ENCODE results near the gene SMAD3. TPM values are rescaled to one million over a fixed set of nuclear protein-coding genes. Genes with fewer than 3 reads are reported as not detected.

The SMAD3 gene
- total RNA-seq, 2 donors from 2014 or later = 20.8 to 37.8 TPM

GRCh38 chr15:67212684-67213367 is 147.4 kb downstream of the SMAD3 start:
- no peaks in the 10 kb centered on the region for H3K4me1 ChIP-seq
- H3K36me3 ChIP-seq = peaks cover 7% of the 10 kb centered on the region
- H3K9me3 ChIP-seq = no peaks in the 10 kb centered on the region
- no peaks in the 10 kb centered on the region for H3K27me3 ChIP-seq
- no peak for DNase-seq (ENCODE audit: low spot score)
- H3K27ac ChIP-seq = no peak overlapping the region
- no peak overlapping the region for H3K4me3 ChIP-seq
- TF ChIP-seq CTCF (IDR thresholded peaks at IDR 0.05) = no peak

- no peak for TF ChIP-seq CTCF (IDR thresholded peaks at IDR 0.05)
- Histone ChIP-seq H3K36me3 (no peaks in the 10 kb centered on the region), H3K27ac (no peak overlapping the region)
Measured at GRCh38 chr15:67215102-67215501, 149.7 kb downstream of the SMAD3 start.

DNA sequence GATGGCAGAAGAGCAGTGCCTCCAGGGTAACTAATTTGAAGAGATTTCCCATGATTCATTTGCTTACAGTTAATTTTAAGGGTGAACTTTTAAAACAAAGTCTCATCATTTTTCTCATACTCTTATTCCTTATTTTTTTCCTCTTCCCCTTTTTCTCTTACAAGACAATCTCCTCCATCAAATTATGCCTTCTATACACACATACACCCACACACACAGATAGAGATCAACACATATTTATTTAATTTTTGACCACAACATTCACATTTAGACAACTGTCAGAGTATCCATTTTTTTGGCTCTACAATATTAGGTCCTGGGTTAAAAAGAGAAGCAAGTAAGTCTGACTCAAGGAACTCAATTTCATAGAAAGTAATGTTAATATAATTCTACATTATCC is 151.5 kb downstream of the SMAD3 start:
- no peak overlapping the region for H3K4me3 ChIP-seq
- no peak for TF ChIP-seq CTCF (IDR thresholded peaks at IDR 0.05)
- H3K36me3 ChIP-seq = no peaks in the 10 kb centered on the region
- H3K27me3 ChIP-seq = no peaks in the 10 kb centered on the region
- H3K9me3 ChIP-seq = no peaks in the 10 kb centered on the region
- no peak for DNase-seq (ENCODE audit: low spot score)
- no peak overlapping the region for H3K27ac ChIP-seq
- H3K4me1 ChIP-seq = no peaks in the 10 kb centered on the region

More at GRCh38 chr15:67215102-67215501, 149.7 kb downstream of the SMAD3 start:
- no peaks in the 10 kb centered on the region for H3K27me3 ChIP-seq
- H3K4me1 ChIP-seq = no peaks in the 10 kb centered on the region
- H3K9me3 ChIP-seq = no peaks in the 10 kb centered on the region
- H3K4me3 ChIP-seq = no peak overlapping the region
- no peak for DNase-seq (ENCODE audit: low spot score)

DNA sequence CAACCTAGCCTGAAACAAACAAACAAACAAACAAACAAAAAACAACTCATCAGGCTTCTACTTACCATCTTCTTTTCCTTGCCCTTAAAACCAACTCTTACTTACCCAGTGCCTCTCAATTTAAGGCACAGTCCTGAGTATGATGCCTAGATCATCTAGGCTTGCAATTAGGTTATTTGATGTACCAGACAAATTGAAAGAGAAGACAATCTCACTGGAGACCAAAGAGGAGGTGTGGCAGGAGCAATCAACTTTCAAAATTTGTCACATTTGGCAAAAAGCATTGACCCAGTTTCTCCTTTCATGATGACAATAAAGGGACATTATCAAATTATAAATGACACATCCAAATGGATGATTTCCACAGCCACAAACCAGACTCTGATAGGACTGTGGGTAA is 153.0 kb downstream of the SMAD3 start:
- H3K27ac ChIP-seq = no peak overlapping the region
- DNase-seq (ENCODE audit: low spot score) = no peak
- no peaks in the 10 kb centered on the region for H3K36me3 ChIP-seq
- H3K9me3 ChIP-seq = no peaks in the 10 kb centered on the region
- H3K27me3 ChIP-seq = no peaks in the 10 kb centered on the region
- no peak overlapping the region for H3K4me3 ChIP-seq
- no peaks in the 10 kb centered on the region for H3K4me1 ChIP-seq
- TF ChIP-seq CTCF (IDR thresholded peaks at IDR 0.05) = no peak

DNA sequence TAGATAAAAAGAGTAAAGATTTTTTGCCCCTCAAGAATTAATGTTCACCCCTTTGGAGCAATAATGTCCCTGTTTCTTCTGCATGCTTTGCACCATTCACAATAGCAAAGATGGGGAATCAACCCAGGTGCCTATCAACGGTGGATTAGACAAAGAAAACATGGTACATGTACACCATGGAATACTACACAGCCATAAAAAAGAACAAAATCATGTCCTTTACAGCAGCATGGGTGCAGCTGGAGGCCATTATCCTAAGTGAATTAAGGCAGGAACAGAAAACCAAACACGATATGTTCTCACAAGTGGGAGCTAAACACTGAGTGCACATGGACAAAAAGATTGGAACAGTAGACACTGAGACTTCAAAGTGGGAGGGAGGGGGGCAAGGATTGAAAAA is 153.9 kb downstream of the SMAD3 start:
- TF ChIP-seq CTCF (IDR thresholded peaks at IDR 0.05) = no peak
- Histone ChIP-seq H3K36me3 (no peaks in the 10 kb centered on the region), H3K9me3 (no peaks in the 10 kb centered on the region), H3K27me3 (no peaks in the 10 kb centered on the region), H3K27ac (no peak overlapping the region), H3K4me1 (no peaks in the 10 kb centered on the region), H3K4me3 (no peak overlapping the region)
- DNase-seq (ENCODE audit: low spot score) = no peak

GRCh38 chr15:67224889-67225288 is 159.5 kb downstream of the SMAD3 start:
- H3K27me3 ChIP-seq = no peaks in the 10 kb centered on the region
- TF ChIP-seq CTCF (IDR thresholded peaks at IDR 0.05) = no peak
- no peaks in the 10 kb centered on the region for H3K36me3 ChIP-seq
- no peaks in the 10 kb centered on the region for H3K4me1 ChIP-seq
- H3K27ac ChIP-seq = no peak overlapping the region
- no peak for DNase-seq (ENCODE audit: low spot score)
- H3K9me3 ChIP-seq = no peaks in the 10 kb centered on the region
- no peak overlapping the region for H3K4me3 ChIP-seq

Data from right atrium auricular region (tissue), 2 donors.